GM06990 (cell line): Measurements from ENCODE around the gene NFATC4.

ENCODE experiments used
- DNase-seq: peaks from one replicate; pipeline ENCODE4 v3.0.0-alpha.2; 2011; ENCODE audit not compliant: insufficient read length; ENCODE audit errors: extremely low read depth
- H3K27me3 ChIP-seq: replicated peaks from 2 replicates; pipeline ENCODE4 v1.6.0; 2011; ENCODE audit warnings: low read length; ENCODE audit not compliant: control insufficient read depth, insufficient read depth
- H3K36me3 ChIP-seq: 2 replicates; pipeline ENCODE4 v1.5.1; 2011; ENCODE audit warnings: low read length; ENCODE audit not compliant: control insufficient read depth, insufficient read depth
- H3K4me3 ChIP-seq: replicated peaks from 2 replicates; pipeline ENCODE4 v1.5.1; 2011; ENCODE audit warnings: low read depth, mild to moderate bottlenecking, control low read depth, low read length
- CTCF ChIP-seq: IDR thresholded peaks from 2 replicates; pipeline ENCODE4 v1.5.1; 2011; ENCODE audit warnings: low read length, control low read depth, mild to moderate bottlenecking, inconsistent platforms; ENCODE audit not compliant: insufficient read depth, poor library complexity, severe bottlenecking

NFATC4 gene

GRCh38 chr14:24367514-24368211 is at the start of gene NFATC4:
NFATC4 (plus strand) TSS chr14:24368184; CDS start chr14:24368341, 157 bp downstream.
- Histone ChIP-seq H3K4me3 (peak within 1 kb of the TSS; percentile 49), H3K27me3 (no peaks in the 10 kb centered on the region; the same call in none of the 2 replicates), H3K36me3 (no peaks in the 10 kb centered on the region)
- TF ChIP-seq CTCF, result no peak
- DNase-seq, result no peak

GRCh38 chr14:24321212-24321975 is 46.6 kb upstream of the NFATC4 start:
- DNase-seq, result no peak
- TF ChIP-seq CTCF, result no peak
- no peak overlapping the region for H3K4me3 ChIP-seq
- H3K36me3 ChIP-seq, result no peaks in the 10 kb centered on the region
- no peaks in the 10 kb centered on the region for H3K27me3 ChIP-seq

- no peak for TF ChIP-seq CTCF
- no peak overlapping the region for H3K4me3 ChIP-seq
- no peak for DNase-seq
- no peaks in the 10 kb centered on the region for H3K27me3 ChIP-seq
- no peaks in the 10 kb centered on the region for H3K36me3 ChIP-seq
Observed at GRCh38 chr14:24322672-24323071, 45.3 kb upstream of the NFATC4 start.

GRCh38 chr14:24323341-24323740 is 44.6 kb upstream of the NFATC4 start:
- H3K27me3 ChIP-seq, result no peaks in the 10 kb centered on the region

GRCh38 chr14:24324024-24324423 is 44.0 kb upstream of the NFATC4 start:
- DNase-seq, result no peak
- no peaks in the 10 kb centered on the region for H3K27me3 ChIP-seq
- H3K4me3 ChIP-seq, result no peak overlapping the region
- no peaks in the 10 kb centered on the region for H3K36me3 ChIP-seq
- no peak for TF ChIP-seq CTCF

More at GRCh38 chr14:24323341-24323740, 44.6 kb upstream of the NFATC4 start:
- no peak overlapping the region for H3K4me3 ChIP-seq
- DNase-seq, result no peak
- no peaks in the 10 kb centered on the region for H3K36me3 ChIP-seq
- no peak for TF ChIP-seq CTCF
